Measurements from ENCODE around the gene DCST1. TPM values are rescaled to one million over a fixed set of nuclear protein-coding genes. Genes with fewer than 3 reads are reported as not detected.

DCST1 gene
- total and polyA plus RNA-seq, 2 of the 13 experiments (the other 11 are each of a cell fraction or from before 2014, with no cell fraction given) = 0.04 TPM; not detected in 1

GRCh38 chr1:155043301-155043702 lies 9.7 kb downstream of the DCST1 start:
- 11% methylated on average over 3 of the region's 12 CpGs for WGBS (ENCODE audit: low lambda C conversion rate)
- FAIRE-seq = no peak
- POLR2A ChIA-PET = interaction anchor here (0.6 to 3.2 kb wide), 4 partner anchors 8 to 71 kb away, joined by 3 to 12 read pairs (median 6); no protein-coding TSS in a partner anchor
- intact Hi-C loops (cut with micrococcal nuclease; ENCODE audit: unreplicated experiment) (no loop called here), in situ Hi-C loops (cut with HindIII; ENCODE audit: extremely low pct_ligation_motif_present, low pct_unique_long_range_greater_than_20kb) (no loop called here)
- Histone ChIP-seq H2AFZ (ENCODE audit: low read length) (no peak overlapping the region), H3K9ac (ENCODE audit: insufficient read depth, low read depth, low read length) (peak overlapping the region; percentile 18; the same call in 1 of the 2 replicates), H4K20me1 (ENCODE audit: insufficient read depth, low read length) (no peaks in the 10 kb centered on the region), H3K27me3 (ENCODE audit: control insufficient read depth in 1 of 2, insufficient read depth in 2 of 2, low read length in 2 of 2) (peaks cover 11 to 22% of the 10 kb centered on the region in 2 experiments), H3K4me1 (ENCODE audit: insufficient read depth, low read length) (peaks cover 64% of the 10 kb centered on the region), H3K27ac (ENCODE audit: extremely low read length, insufficient read depth, low read length) (no peak overlapping the region), H3K79me2 (ENCODE audit: insufficient read depth, low read length) (no peaks in the 10 kb centered on the region), H3K36me3 (replicated peaks in 1 of 2; ENCODE audit: control insufficient read depth in 1 of 2, insufficient read depth in 2 of 2, low read length in 2 of 2) (no peaks in the 10 kb centered on the region), H3K9me3 (ENCODE audit: low read length) (no peaks in the 10 kb centered on the region), H3K4me2 (ENCODE audit: low read depth, low read length) (peak overlapping the region; percentile 65), H3K4me3 (replicated peaks in 1 of 3; ENCODE audit: insufficient read depth in 1 of 3, low read depth in 2 of 3, low read length in 3 of 3) (peak overlapping the region in 2 of 3 experiments; percentile 13 to 50; a peak in 3 of 6 replicates)
- DNase-seq (ENCODE audit: low spot score) = no peak
- ATAC-seq = peak; percentile 43
- no TSS peak for BruUV-seq (replicated peaks)
- CTCF ChIA-PET (ENCODE audit: low intra/inter-chr PET ratio, low total read pairs) = interaction anchor here (2.5 to 3.0 kb wide), 2 partner anchors 18 to 41 kb away, joined by 12 to 27 read pairs; no protein-coding TSS in a partner anchor
- TF ChIP-seq ZNF367 (CRISPR knock-in tag; IDR thresholded peaks at IDR 0.05; ENCODE audit: borderline replicate concordance) = no peak
- no peak for TF ChIP-seq AKNA (CRISPR knock-in tag; IDR thresholded peaks at IDR 0.05; ENCODE audit: borderline replicate concordance)
- TF ChIP-seq MTF1 (CRISPR knock-in tag; IDR thresholded peaks at IDR 0.05) = no peak
- TF ChIP-seq DNMT3B (CRISPR knock-in tag; conservative IDR thresholded peaks at IDR 0.05) = no peak
- peak; percentile 48; the same call in 1 of the 2 replicates for TF ChIP-seq MYC (CRISPR knock-in tag; IDR thresholded peaks at IDR 0.05; ENCODE audit: borderline replicate concordance)
- no peak for TF ChIP-seq XRCC5 (optimal IDR thresholded peaks at IDR 0.05; ENCODE audit: low read length)
- TF ChIP-seq ZNF326 (CRISPR knock-in tag; IDR thresholded peaks at IDR 0.05; ENCODE audit: borderline replicate concordance) = no peak
- 0 out of 2 replicates have a peak, but pooled peaks have one; percentile 42 for TF ChIP-seq ZNF749 (CRISPR knock-in tag; IDR thresholded peaks at IDR 0.05; ENCODE audit: borderline replicate concordance)
- no peak for TF ChIP-seq PHF5A (CRISPR knock-in tag; IDR thresholded peaks at IDR 0.05; ENCODE audit: low read depth, unreplicated experiment)
- no peak for TF ChIP-seq JUNB (CRISPR knock-in tag; IDR thresholded peaks at IDR 0.05; ENCODE audit: borderline replicate concordance)
- TF ChIP-seq ARNTL (CRISPR knock-in tag; IDR thresholded peaks at IDR 0.05) = peak; percentile 20; the same call in 1 of the 2 replicates
- no peak for TF ChIP-seq SOX13 (IDR thresholded peaks at IDR 0.05)
- TF ChIP-seq SOX13 (CRISPR knock-in tag; conservative IDR thresholded peaks at IDR 0.05 in 1 of 2, IDR thresholded peaks at IDR 0.05 in 1 of 2) = no peak
- no peak for TF ChIP-seq ZNF331 (CRISPR knock-in tag; IDR thresholded peaks at IDR 0.05)
- no peak for TF ChIP-seq ZNF296 (CRISPR knock-in tag; conservative IDR thresholded peaks at IDR 0.05)
- no peak for TF ChIP-seq NFKBIZ (CRISPR knock-in tag; IDR thresholded peaks at IDR 0.05)
- no peak for TF ChIP-seq STAG1 (CRISPR knock-in tag; IDR thresholded peaks at IDR 0.05)
- no peak for TF ChIP-seq ZNF292 (CRISPR knock-in tag; IDR thresholded peaks at IDR 0.05; ENCODE audit: borderline replicate concordance, low read depth)
- no peak for TF ChIP-seq ZNF639 (CRISPR knock-in tag; conservative IDR thresholded peaks at IDR 0.05)
- TF ChIP-seq HOXA9 (CRISPR knock-in tag; IDR thresholded peaks at IDR 0.05; ENCODE audit: borderline replicate concordance) = no peak
- TF ChIP-seq ELF4 (CRISPR knock-in tag; IDR thresholded peaks at IDR 0.05; ENCODE audit: borderline replicate concordance) = no peak
